Neuronal stem cell (in vitro differentiated cells): ENCODE measurements around the gene PGA3.
"Not testable (repeated sequence)": the region's sequence is repeated elsewhere in the genome, so short reads cannot be mapped to it uniquely, and the experiment has no call there.

Experiments
- DNase-seq: peaks from one replicate; pipeline ENCODE4 v3.0.0-alpha.2; 2013; ENCODE audit warnings: low spot score
- H2AFZ ChIP-seq: one replicate; pipeline ENCODE4 v1.6.1; 2013; ENCODE audit warnings: mild to moderate bottlenecking, low read length, inconsistent platforms
- H2AK5ac ChIP-seq: 2 replicates; pipeline ENCODE4 v1.6.1; 2013; ENCODE audit warnings: low read depth, mild to moderate bottlenecking, inconsistent platforms, low read length, moderate library complexity, mixed read lengths
- H2BK120ac ChIP-seq: 2 replicates; pipeline ENCODE4 v1.6.1; 2013; ENCODE audit warnings: low read depth, mild to moderate bottlenecking, inconsistent platforms, low read length, moderate library complexity, mixed read lengths
- H2BK12ac ChIP-seq: one replicate; pipeline ENCODE4 v1.6.1; 2013; ENCODE audit warnings: low read length, inconsistent platforms
- H2BK15ac ChIP-seq: 2 replicates; pipeline ENCODE4 v1.6.1; 2013; ENCODE audit warnings: mild to moderate bottlenecking, low read length, inconsistent platforms, mixed read lengths
- H2BK5ac ChIP-seq: one replicate; pipeline ENCODE4 v1.6.1; 2013; ENCODE audit warnings: inconsistent platforms, mild to moderate bottlenecking, low read length, moderate library complexity
- H3K14ac ChIP-seq: one replicate; pipeline ENCODE4 v1.6.1; 2013; ENCODE audit warnings: low read length, inconsistent platforms
- H3K18ac ChIP-seq: 2 replicates; pipeline ENCODE4 v1.6.1; 2013; ENCODE audit warnings: low read length, inconsistent platforms
- H3K23ac ChIP-seq: 2 replicates; pipeline ENCODE4 v1.6.1; 2013; ENCODE audit warnings: low read depth, mild to moderate bottlenecking, mixed read lengths, low read length, inconsistent platforms; ENCODE audit not compliant: poor library complexity
- H3K27ac ChIP-seq: replicated peaks from 3 replicates; pipeline ENCODE4 v1.5.1; 2013; ENCODE audit warnings: low read length, inconsistent platforms
- H3K27me3 ChIP-seq, 3 experiments: 2 replicates each; pipeline ENCODE4 v1.6.1; 2013; ENCODE audit warnings: low read length in 3 of 3, mild to moderate bottlenecking in 2 of 3, inconsistent platforms in 1 of 3, low read depth in 1 of 3, mixed read lengths in 1 of 3, moderate library complexity in 1 of 3; ENCODE audit not compliant: control insufficient read depth in 3 of 3, insufficient read depth in 3 of 3
- H3K36me3 ChIP-seq, 2 donors: replicated peaks in 1 of 2; 2 replicates each; pipeline ENCODE4 v1.6.1; 2013; ENCODE audit warnings: low read length in 2 of 2; ENCODE audit not compliant: control insufficient read depth in 2 of 2, insufficient read depth in 2 of 2
- H3K4ac ChIP-seq: 2 replicates; pipeline ENCODE4 v1.6.1; 2013; ENCODE audit warnings: inconsistent platforms, mild to moderate bottlenecking, low read length, moderate library complexity
- H3K4me1 ChIP-seq, 2 donors: 1 replicate in 1 of 2; 2 replicates in 1 of 2; pipeline ENCODE4 v1.6.1; 2013; ENCODE audit warnings: low read length in 2 of 2, low read depth in 1 of 2; ENCODE audit not compliant: control insufficient read depth in 2 of 2, insufficient read depth in 1 of 2
- H3K4me2 ChIP-seq: one replicate; pipeline ENCODE4 v1.6.1; 2013; ENCODE audit warnings: mild to moderate bottlenecking, low read length, inconsistent platforms; ENCODE audit not compliant: insufficient read depth, poor library complexity, severe bottlenecking
- H3K4me3 ChIP-seq, 2 donors: 2 replicates each; pipeline ENCODE4 v1.5.1; 2013; ENCODE audit warnings: low read length in 2 of 2, mild to moderate bottlenecking in 2 of 2, inconsistent platforms in 1 of 2, moderate library complexity in 1 of 2
- H3K79me1 ChIP-seq: one replicate; pipeline ENCODE4 v1.6.1; 2013; ENCODE audit warnings: low read depth, mild to moderate bottlenecking, inconsistent platforms, low read length, moderate library complexity
- H3K9ac ChIP-seq: one replicate; pipeline ENCODE4 v1.6.1; 2013; ENCODE audit warnings: mild to moderate bottlenecking, low read depth, low read length, inconsistent platforms; ENCODE audit not compliant: poor library complexity
- H3K9me3 ChIP-seq, 2 donors: replicated peaks in 1 of 2; 2 replicates each; pipeline versions ENCODE3 to v1.6.1; 2013; ENCODE audit warnings: low read length in 2 of 2, mild to moderate bottlenecking in 2 of 2, inconsistent platforms in 1 of 2, low read depth in 1 of 2, mixed read lengths in 1 of 2, moderate library complexity in 1 of 2; ENCODE audit not compliant: control insufficient read depth in 2 of 2, insufficient read depth in 1 of 2
- H4K8ac ChIP-seq: one replicate; pipeline ENCODE4 v1.6.1; 2013; ENCODE audit warnings: low read depth, mild to moderate bottlenecking, inconsistent platforms, low read length, moderate library complexity
- H4K91ac ChIP-seq: one replicate; pipeline ENCODE4 v1.6.1; 2013; ENCODE audit warnings: low read length, low read depth, mild to moderate bottlenecking, inconsistent platforms; ENCODE audit not compliant: poor library complexity
- WGBS, 2 donors: extraction: QIAGEN DNeasy Blood & Tissue Kit; methylation state at CpG; one replicate each; pipeline ENCODE4 v1.1.7; 2013; ENCODE audit warnings: missing lambda C conversion rate in 2 of 2, mixed read lengths in 1 of 2; ENCODE audit not compliant: insufficient read length in 2 of 2, insufficient replicate concordance in 1 of 2; ENCODE audit errors: extremely low coverage in 2 of 2; 5-methylcytosine and 5-hydroxymethylcytosine counted together

Gene PGA3

DNA sequence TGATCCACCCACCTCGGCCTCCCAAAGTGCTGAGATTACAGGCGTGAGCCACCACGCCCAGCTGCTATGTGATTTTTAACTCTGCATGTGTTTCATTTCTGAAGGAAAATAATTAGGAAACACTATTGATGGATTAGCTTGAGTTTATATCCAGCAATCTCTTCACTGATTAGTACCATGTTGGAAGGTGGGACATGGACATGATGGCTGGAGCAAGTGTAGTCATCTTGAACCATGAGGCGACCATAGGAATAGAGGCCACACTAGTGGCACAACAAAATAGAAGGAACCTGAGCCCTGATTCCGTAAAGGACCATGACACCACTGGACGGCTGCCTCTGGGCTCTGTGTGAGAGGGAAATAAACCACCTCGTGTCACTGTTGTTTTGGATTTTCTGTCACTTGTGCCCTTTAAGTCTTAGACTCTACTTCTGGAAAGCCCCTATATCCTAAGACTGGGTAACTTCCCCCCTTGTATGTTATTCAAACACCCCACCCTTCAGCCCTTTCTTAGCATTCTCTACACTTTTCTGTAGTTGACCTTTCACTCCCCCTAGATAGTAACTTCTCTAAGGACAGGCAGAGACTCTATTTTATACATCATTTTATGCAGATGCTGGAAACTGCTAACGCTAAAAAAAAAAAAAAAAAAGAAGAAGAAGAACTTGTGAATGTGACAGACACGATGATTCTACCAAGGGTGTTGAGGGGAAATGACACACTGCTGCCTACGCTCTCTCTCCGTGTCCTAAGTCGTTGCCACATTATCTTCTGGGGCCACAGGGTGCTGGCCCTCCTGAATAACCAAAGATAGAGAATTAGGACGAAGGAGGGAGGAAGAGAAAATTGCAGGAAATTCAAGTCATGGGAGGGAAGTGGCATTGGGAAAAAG, 39.4 kb upstream of the PGA3 start:
- no peak overlapping the region for H3K4me3 ChIP-seq
- H2BK120ac ChIP-seq: no peak overlapping the region
- no peak overlapping the region for H4K8ac ChIP-seq
- H3K36me3 ChIP-seq: no peaks in the 10 kb centered on the region
- H3K9ac ChIP-seq: no peak overlapping the region
- no peak for DNase-seq
- no CpG with 5 or more reads among the region's 13 CpGs for WGBS, 2 donors
- no peak overlapping the region for H3K27ac ChIP-seq
- no peak overlapping the region for H4K91ac ChIP-seq
- H3K79me1 ChIP-seq: no peaks in the 10 kb centered on the region
- no peaks in the 10 kb centered on the region for H3K27me3 ChIP-seq
- no peak overlapping the region for H3K4ac ChIP-seq
- H3K4me1 ChIP-seq: peaks cover 7 to 12% of the 10 kb centered on the region in 2 donors
- no peak overlapping the region for H3K14ac ChIP-seq
- H3K18ac ChIP-seq: no peak overlapping the region
- H2AFZ ChIP-seq: no peak overlapping the region
- no peak overlapping the region for H2BK12ac ChIP-seq
- no peak overlapping the region for H2BK5ac ChIP-seq
- no peak overlapping the region for H2AK5ac ChIP-seq
- H3K9me3 ChIP-seq: peaks cover 0 to 3% of the 10 kb centered on the region in 2 donors
- no peak overlapping the region for H3K4me2 ChIP-seq
- H3K23ac ChIP-seq: no peak overlapping the region
- no peak overlapping the region for H2BK15ac ChIP-seq

DNA sequence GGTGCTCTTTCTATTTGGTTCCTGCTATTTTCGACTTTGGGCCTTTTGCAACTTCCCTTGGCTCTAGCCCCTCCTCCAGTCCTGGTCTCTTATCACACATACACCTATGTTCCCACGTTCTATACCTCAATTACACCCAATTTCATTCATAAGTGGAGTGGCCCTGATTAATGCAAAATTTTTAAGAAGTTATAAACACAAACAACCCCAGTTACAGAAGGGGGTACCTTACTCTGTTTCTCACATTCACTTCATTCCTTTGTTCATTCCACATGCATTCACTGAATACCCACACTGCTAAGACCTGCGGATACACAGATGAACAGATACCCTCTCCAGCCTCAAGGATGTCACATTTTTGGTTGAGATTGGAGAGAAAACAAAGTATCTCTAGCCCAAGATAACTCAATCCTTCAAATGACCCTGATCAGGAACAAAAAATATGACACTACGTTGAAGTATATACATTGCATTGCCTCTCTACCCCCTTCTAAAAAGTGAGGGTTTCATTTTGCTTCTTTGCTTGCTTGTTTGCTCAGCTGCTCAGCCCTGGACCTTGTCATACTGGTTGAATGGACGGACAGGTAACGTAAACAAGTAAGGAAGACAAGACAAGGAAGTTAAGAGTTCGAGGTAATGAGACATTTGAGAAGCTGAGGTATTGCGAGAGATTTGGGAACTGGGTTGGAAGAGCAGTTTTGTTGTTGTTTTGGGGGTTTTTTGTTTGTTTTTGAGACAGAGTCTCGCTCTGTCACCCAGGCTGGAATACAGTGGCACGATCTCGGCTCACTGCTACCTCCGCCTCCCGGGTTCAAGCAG, 38.5 kb upstream of the PGA3 start:
- Histone ChIP-seq H3K4me3 (no peak overlapping the region), H4K91ac (no peak overlapping the region), H2BK120ac (no peak overlapping the region), H4K8ac (no peak overlapping the region), H3K4ac (no peak overlapping the region), H3K14ac (no peak overlapping the region), H3K27me3 (no peaks in the 10 kb centered on the region), H3K4me2 (no peak overlapping the region), H3K27ac (no peak overlapping the region), H3K9me3 (peaks cover 0 to 3% of the 10 kb centered on the region in 2 donors), H3K23ac (no peak overlapping the region), H2AFZ (no peak overlapping the region), H3K9ac (no peak overlapping the region), H2BK15ac (no peak overlapping the region), H3K4me1 (peaks cover 7 to 12% of the 10 kb centered on the region in 2 donors), H2BK12ac (no peak overlapping the region), H2BK5ac (no peak overlapping the region), H3K79me1 (no peaks in the 10 kb centered on the region), H3K18ac (no peak overlapping the region), H3K36me3 (no peaks in the 10 kb centered on the region), H2AK5ac (no peak overlapping the region)
- DNase-seq: no peak
- no CpG with 5 or more reads among the region's 13 CpGs for WGBS, 2 donors

- not testable (repeated sequence) for H4K8ac ChIP-seq, DNase-seq, H3K4me2 ChIP-seq, H2BK5ac ChIP-seq, H3K36me3 ChIP-seq, H2AFZ ChIP-seq, H3K23ac ChIP-seq, H3K4ac ChIP-seq, H3K4me1 ChIP-seq, H3K18ac ChIP-seq, H3K27ac ChIP-seq, H4K91ac ChIP-seq, H2AK5ac ChIP-seq, H3K27me3 ChIP-seq, H2BK120ac ChIP-seq, H3K4me3 ChIP-seq, H3K9me3 ChIP-seq, H3K9ac ChIP-seq, H3K79me1 ChIP-seq, H3K14ac ChIP-seq, H2BK15ac ChIP-seq, H2BK12ac ChIP-seq
- no CpG with 5 or more reads among the region's 7 CpGs for WGBS, 2 donors
These were observed 37.5 kb upstream of the PGA3 start for GRCh38 chr11:61165785-61166184.

DNA sequence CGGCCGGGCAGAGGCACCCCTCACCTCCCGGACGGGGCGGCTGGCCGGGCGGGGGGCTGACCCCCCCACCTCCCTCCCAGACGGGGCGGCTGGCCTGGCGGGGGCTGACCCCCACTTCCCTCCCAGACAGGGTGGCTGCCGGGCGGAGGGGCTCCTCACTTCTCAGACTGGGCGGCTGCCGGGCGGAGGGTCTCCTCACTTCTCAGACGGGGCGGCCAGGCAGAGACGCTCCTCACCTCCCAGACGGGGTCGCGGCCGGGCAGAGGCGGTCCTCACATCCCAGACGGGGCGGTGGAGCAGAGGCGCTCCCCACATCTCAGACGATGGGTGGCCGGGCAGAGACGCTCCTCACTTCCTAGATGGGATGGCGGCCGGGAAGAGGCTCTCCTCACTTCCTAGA, 37.0 kb upstream of the PGA3 start:
- H3K4ac ChIP-seq, H3K9me3 ChIP-seq, H4K91ac ChIP-seq, H3K14ac ChIP-seq, H4K8ac ChIP-seq, H2BK12ac ChIP-seq, H2BK120ac ChIP-seq, H3K27ac ChIP-seq, H2AK5ac ChIP-seq, H2BK5ac ChIP-seq, H3K23ac ChIP-seq, H2BK15ac ChIP-seq, H3K4me2 ChIP-seq, H3K4me1 ChIP-seq, H3K9ac ChIP-seq, H2AFZ ChIP-seq, H3K18ac ChIP-seq, H3K79me1 ChIP-seq, H3K4me3 ChIP-seq, DNase-seq, H3K27me3 ChIP-seq, H3K36me3 ChIP-seq: not testable (repeated sequence)
- WGBS, 2 donors: no CpG with 5 or more reads among the region's 31 CpGs
